Loucy (cell line): ENCODE results near the gene SGMS2.

Source experiments
- CTCF ChIP-seq: fragments of 200-600 bp; sonication (generic); conservative IDR thresholded peaks from 2 replicates; pipeline ENCODE4 v1.5.1; 2014; ENCODE audit warnings: mild to moderate bottlenecking, antibody characterized with exemption, low read length
- EZH2phosphoT487 ChIP-seq: fragments of 200-600 bp; IDR thresholded peaks from 2 replicates; pipeline ENCODE4 v1.6.1; 2018; ENCODE audit warnings: antibody characterized with exemption, mild to moderate bottlenecking, moderate library complexity, borderline replicate concordance

GRCh38 chr4:107831140-107831539 is 6.4 kb downstream of the SGMS2 start:
- TF ChIP-seq CTCF = no peak
- no peak for TF ChIP-seq EZH2phosphoT487
